Stimulated activated naive CD8-positive, alpha-beta T cell treated with anti-CD3 and anti-CD28 coated beads, Interleukin-15, amount 100 ng/mL, for 72 hours (primary cell): ENCODE measurements around the gene KIAA1958.

Experiments used
- ATAC-seq: fragments of 150-1000 bp; cut with Tn5 transposase; 2 replicates; pipeline ENCODE4 v1.10.0; 2021; ENCODE audit warnings: mild to moderate bottlenecking, moderate library complexity
- DNase-seq, 2 donors: peaks; one replicate each; pipeline ENCODE4 v3.0.0; 2021 to 2022
- H3K27ac Mint-ChIP-seq, 2 donors: one replicate each; pipeline ENCODE4 v1.8.0; 2022; ENCODE audit warnings: mild to moderate bottlenecking in 2 of 2, mixed read lengths in 2 of 2, moderate library complexity in 2 of 2
- H3K27me3 Mint-ChIP-seq: one replicate; pipeline ENCODE4 v1.8.0; 2022; ENCODE audit warnings: mixed read lengths
- H3K4me1 Mint-ChIP-seq: one replicate; pipeline ENCODE4 v1.8.0; 2022; ENCODE audit warnings: mild to moderate bottlenecking, mixed read lengths
- H3K4me3 Mint-ChIP-seq, 2 donors: one replicate each; pipeline ENCODE4 v1.8.0; 2022; ENCODE audit warnings: mild to moderate bottlenecking in 2 of 2, mixed read lengths in 2 of 2, moderate library complexity in 1 of 2
- H3K9me3 Mint-ChIP-seq, 2 donors: one replicate each; pipeline ENCODE4 v1.8.0; 2022; ENCODE audit warnings: mixed read lengths in 2 of 2

The KIAA1958 gene

DNA sequence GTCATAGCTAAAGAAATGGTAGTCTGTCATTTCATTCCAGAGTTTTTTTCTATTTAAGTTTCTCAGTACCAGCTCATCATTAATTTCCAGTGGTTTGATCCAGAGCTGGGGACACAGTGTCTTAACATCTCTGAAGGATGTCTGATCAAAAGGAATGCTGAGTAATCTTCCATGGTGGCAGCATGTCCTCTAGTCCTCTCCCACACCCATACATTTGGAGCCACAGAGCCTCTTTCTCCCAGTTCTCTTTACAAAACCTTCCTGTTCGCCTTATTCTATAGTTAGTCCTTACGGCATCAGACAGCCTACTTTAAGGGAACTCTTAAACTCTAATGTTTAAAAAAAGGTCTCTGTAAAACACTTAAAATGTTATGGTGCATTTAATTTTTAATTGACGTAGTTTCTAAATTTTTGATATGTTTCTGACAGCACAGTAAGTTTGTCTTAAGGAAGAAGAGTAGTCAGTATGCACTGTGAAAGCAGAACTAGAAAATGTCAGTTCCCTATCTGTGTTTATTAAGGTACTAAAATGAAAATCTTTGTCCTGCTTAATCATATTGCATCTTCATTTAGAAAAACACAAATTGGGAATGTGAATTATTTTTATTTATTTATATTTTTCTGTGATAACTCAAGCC lies 134.5 kb downstream of the KIAA1958 start:
- ATAC-seq (no peak), DNase-seq (no peak)
- no peaks in the 10 kb centered on the region for H3K27me3 Mint-ChIP-seq
- H3K27ac Mint-ChIP-seq, result no peak overlapping the region
- no peak overlapping the region for H3K4me3 Mint-ChIP-seq
- no peaks in the 10 kb centered on the region for H3K4me1 Mint-ChIP-seq
- H3K9me3 Mint-ChIP-seq, result no peaks in the 10 kb centered on the region

DNA sequence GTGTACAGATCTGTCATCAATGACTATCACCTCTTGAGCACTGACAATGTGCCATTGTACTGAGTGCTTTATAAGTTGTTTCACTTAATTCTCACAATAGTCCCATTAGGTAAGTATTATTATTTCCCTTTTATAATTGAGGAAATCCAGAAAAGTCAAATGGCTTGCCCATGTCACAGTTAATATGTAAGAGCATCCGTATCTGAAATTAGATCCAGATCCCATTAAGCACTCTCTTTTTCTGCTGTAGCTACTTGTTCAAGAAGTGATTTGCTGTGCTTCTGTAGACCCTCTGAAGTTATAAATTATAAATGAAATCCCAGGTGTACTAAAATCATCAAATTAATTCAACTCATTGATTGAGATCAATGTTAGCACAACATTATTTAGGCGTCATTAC lies 136.6 kb downstream of the KIAA1958 start:
- ATAC-seq (no peak), DNase-seq (no peak)
- Mint-ChIP-seq H3K4me3 (no peak overlapping the region), H3K4me1 (no peaks in the 10 kb centered on the region), H3K27ac (no peak overlapping the region), H3K27me3 (no peaks in the 10 kb centered on the region), H3K9me3 (no peaks in the 10 kb centered on the region)

DNA sequence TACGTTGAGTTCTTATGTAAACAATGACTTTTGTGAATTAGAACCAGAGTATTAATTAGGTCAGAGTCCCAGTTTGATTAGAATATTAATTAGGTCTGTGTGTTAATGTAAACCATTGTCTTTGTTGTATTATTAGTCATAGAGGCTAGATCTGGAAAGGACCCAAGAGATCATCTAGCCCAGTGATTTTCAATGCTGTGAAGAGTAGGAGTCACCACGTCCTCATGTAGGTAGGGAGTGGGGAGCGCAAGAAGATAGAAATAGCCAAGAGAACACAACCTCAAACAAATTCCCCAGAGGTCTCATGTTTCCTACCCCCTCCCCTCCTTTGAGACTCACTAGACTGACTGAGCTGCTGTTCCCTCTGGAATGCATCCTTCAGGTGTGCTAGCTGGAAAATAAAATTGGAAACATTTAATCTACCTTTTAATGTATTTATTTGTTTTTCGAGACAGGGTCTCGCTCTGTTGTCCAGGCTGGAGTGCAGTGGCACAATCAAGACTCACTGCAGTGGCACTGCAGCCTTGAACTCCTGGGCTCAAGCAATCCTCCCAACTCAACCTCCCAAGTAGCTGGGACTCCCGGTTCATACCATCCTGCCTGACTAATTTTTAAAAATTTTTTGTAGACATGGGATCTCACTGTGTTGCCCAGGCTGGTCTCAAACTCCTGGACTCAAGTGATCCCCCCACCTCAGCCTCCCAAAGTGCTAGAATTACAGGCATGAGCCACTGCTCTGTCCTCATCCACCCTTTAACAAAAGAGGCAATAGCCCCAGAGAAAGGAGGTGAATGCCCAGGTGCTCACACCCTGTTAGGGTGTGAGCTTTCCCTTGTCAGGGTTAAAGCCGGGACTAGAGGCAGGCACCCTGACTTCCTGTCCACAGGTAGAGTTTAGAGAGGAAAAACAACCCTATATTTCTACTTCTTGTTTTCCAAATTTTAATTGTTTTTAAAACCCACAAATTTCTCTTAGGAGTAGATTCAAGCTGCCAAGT lies 138.4 kb downstream of the KIAA1958 start:
- no peak overlapping the region for H3K4me3 Mint-ChIP-seq
- DNase-seq (no peak), ATAC-seq (no peak)
- H3K27me3 Mint-ChIP-seq, result no peaks in the 10 kb centered on the region
- H3K9me3 Mint-ChIP-seq, result no peaks in the 10 kb centered on the region
- no peaks in the 10 kb centered on the region for H3K4me1 Mint-ChIP-seq
- H3K27ac Mint-ChIP-seq, result no peak overlapping the region

- Mint-ChIP-seq H3K27ac (no peak overlapping the region), H3K27me3 (no peaks in the 10 kb centered on the region), H3K4me1 (no peaks in the 10 kb centered on the region), H3K9me3 (no peaks in the 10 kb centered on the region), H3K4me3 (no peak overlapping the region)
- no peak for DNase-seq
- no peak for ATAC-seq
These were observed 143.3 kb downstream of the KIAA1958 start for GRCh38 chr9:112629671-112630485.

GRCh38 chr9:112631313-112632070 lies 144.9 kb downstream of the KIAA1958 start:
- no peak for ATAC-seq
- H3K27me3 Mint-ChIP-seq, result no peaks in the 10 kb centered on the region
- no peak overlapping the region for H3K27ac Mint-ChIP-seq
- no peak overlapping the region for H3K4me3 Mint-ChIP-seq
- H3K9me3 Mint-ChIP-seq, result no peaks in the 10 kb centered on the region
- no peak for DNase-seq
- H3K4me1 Mint-ChIP-seq, result no peaks in the 10 kb centered on the region

DNA sequence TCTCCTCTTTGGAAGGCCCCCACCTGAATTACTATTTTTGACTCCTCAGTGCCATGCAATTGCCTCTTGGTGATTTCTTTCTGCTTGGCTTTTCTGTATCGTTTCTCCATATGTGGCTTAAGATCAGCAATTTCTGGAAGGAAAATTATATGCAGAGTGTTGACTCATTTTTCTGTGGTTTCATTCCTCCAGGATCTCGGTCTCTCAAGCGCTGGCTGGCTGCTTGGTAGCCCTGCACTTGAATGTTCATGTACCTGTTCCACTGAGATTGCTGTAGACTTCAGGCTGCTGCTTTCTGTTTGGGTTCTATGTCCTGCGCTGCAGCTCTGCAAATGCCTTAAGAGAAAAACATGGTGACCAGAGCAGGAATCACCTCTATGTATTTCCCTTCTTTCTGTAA lies 153.7 kb downstream of the KIAA1958 start:
- ATAC-seq (no peak), DNase-seq (no peak)
- Mint-ChIP-seq H3K4me1 (no peaks in the 10 kb centered on the region), H3K9me3 (peaks cover 12 to 19% of the 10 kb centered on the region in 2 donors), H3K27ac (no peak overlapping the region), H3K27me3 (no peaks in the 10 kb centered on the region), H3K4me3 (no peak overlapping the region)

DNA sequence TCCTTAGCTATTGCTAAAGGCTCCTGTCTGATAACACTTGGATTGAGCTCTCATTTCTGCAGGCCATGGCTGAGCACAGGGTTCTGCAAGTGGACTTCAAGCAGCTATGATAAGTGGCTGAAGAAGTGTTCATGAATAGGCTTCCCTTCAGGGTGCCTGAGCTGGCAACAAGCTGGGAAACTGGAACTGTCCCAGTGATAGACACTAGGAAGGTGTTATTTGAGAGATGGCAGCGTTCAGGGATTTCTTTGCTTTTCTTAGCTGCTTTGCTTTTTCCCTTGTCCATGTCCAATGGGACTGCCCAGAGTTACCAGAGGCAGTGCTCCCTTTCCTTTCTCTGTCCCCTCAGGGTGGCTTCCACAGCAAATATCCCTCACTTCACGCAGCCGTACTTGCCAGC lies 155.5 kb downstream of the KIAA1958 start:
- no peak overlapping the region for H3K4me3 Mint-ChIP-seq
- H3K27me3 Mint-ChIP-seq, result no peaks in the 10 kb centered on the region
- no peak overlapping the region for H3K27ac Mint-ChIP-seq
- ATAC-seq (no peak), DNase-seq (no peak)
- peaks cover 23 to 30% of the 10 kb centered on the region in 2 donors for H3K9me3 Mint-ChIP-seq
- H3K4me1 Mint-ChIP-seq, result no peaks in the 10 kb centered on the region

DNA sequence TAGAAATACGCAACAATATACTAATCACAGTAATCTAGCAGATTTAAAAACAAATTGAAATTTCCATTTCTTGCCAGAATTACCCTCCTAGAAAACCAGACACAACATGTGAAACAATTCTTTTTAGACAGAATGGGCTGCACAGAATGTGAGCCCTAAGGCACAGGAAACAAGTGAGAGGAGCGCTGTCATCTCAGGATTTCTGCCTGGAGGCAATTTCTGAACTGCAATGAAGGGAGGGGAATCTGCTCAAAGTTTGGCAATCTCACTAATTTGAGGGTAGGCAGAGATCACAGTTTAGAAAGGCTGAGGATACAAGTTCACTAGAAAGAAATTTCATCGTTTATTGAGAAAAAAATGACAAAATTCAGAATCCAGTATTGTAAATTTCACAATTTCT lies 161.0 kb downstream of the KIAA1958 start:
- no peaks in the 10 kb centered on the region for H3K27me3 Mint-ChIP-seq
- no peak overlapping the region for H3K4me3 Mint-ChIP-seq
- no peaks in the 10 kb centered on the region for H3K4me1 Mint-ChIP-seq
- H3K27ac Mint-ChIP-seq, result no peak overlapping the region
- DNase-seq, result no peak
- no peak for ATAC-seq
- H3K9me3 Mint-ChIP-seq, result peaks cover 21 to 44% of the 10 kb centered on the region in 2 donors

- H3K4me3 Mint-ChIP-seq, result no peak overlapping the region
- no peak overlapping the region for H3K27ac Mint-ChIP-seq
- no peak for DNase-seq
- no peak for ATAC-seq
- H3K9me3 Mint-ChIP-seq, result peaks cover 18 to 40% of the 10 kb centered on the region in 2 donors
- no peaks in the 10 kb centered on the region for H3K4me1 Mint-ChIP-seq
- no peaks in the 10 kb centered on the region for H3K27me3 Mint-ChIP-seq
These were observed 162.0 kb downstream of the KIAA1958 start for GRCh38 chr9:112648624-112649023.

DNA sequence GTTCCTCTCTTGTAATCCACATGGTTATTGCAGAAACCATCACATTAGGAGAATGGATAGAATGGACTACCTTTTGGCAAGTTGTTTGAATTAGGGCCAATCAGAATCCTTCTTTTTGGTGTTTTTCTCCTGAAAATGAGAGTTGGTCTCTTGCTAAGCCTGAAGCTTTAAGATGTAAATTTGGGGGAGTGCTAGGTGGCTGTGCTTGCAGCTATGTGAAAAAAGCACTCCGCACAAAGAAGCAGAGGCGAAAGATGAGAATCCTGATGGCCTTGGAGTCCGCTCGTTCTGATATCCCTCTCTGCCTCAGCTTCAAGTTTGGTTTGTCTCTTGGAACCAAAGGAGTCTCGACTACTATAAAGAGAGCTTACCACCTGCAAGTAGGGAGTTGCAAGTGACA lies 167.7 kb downstream of the KIAA1958 start:
- no peaks in the 10 kb centered on the region for H3K27me3 Mint-ChIP-seq
- H3K4me3 Mint-ChIP-seq, result no peak overlapping the region
- peak overlapping the region in 1 of 2 donors; percentile 34 for H3K27ac Mint-ChIP-seq
- DNase-seq (no peak), ATAC-seq (no peak)
- H3K4me1 Mint-ChIP-seq, result no peaks in the 10 kb centered on the region
- peaks cover 0 to 4% of the 10 kb centered on the region in 2 donors for H3K9me3 Mint-ChIP-seq

DNA sequence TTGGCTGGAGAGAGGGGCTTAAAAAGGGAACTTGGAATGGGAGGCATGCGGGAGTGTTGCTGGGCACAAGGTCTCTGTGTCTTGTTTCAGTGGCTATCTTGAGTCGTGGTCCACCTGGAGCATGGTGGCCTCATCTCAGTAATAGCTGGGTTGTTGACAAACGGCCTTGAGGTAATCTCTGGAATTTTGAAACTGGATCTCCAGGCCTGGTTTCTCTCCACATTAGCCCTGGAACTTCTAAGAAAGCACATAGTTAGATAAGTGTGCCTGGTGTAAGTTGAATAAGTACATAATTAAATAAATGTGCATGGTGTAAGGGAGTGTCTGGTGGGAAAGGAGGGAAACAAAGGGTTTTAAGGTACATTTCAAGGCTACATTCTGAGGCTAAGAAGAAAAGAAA lies 169.0 kb downstream of the KIAA1958 start:
- Mint-ChIP-seq H3K9me3 (no peaks in the 10 kb centered on the region), H3K27ac (no peak overlapping the region), H3K4me1 (no peaks in the 10 kb centered on the region), H3K4me3 (no peak overlapping the region), H3K27me3 (no peaks in the 10 kb centered on the region)
- ATAC-seq, result no peak
- no peak for DNase-seq

- Mint-ChIP-seq H3K4me3 (no peak overlapping the region), H3K9me3 (no peaks in the 10 kb centered on the region), H3K27ac (no peak overlapping the region), H3K4me1 (no peaks in the 10 kb centered on the region), H3K27me3 (no peaks in the 10 kb centered on the region)
- no peak for ATAC-seq
- no peak for DNase-seq
These were observed 173.3 kb downstream of the KIAA1958 start for GRCh38 chr9:112659906-112660305.

DNA sequence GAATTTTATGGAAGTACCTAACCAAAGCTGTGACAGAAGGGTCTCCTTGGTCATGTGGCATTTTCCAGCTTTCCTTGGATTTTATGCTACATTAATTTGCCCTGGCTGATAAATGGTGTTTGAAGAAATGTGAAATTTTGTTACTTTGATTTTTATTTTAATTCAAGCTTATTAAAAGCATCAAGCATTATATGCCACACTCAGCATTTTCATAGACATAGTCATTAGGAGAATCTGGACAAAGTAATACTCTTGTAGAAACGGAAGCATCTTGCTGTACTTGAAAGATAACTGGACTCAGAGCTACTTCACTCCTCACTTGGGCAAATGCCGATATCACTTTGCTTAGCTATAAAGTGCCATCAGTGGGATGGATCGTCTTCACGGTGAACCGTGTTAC lies 177.1 kb downstream of the KIAA1958 start:
- H3K9me3 Mint-ChIP-seq, result no peaks in the 10 kb centered on the region
- DNase-seq (no peak), ATAC-seq (no peak)
- H3K27me3 Mint-ChIP-seq, result no peaks in the 10 kb centered on the region
- H3K27ac Mint-ChIP-seq, result no peak overlapping the region
- no peaks in the 10 kb centered on the region for H3K4me1 Mint-ChIP-seq
- no peak overlapping the region for H3K4me3 Mint-ChIP-seq

DNA sequence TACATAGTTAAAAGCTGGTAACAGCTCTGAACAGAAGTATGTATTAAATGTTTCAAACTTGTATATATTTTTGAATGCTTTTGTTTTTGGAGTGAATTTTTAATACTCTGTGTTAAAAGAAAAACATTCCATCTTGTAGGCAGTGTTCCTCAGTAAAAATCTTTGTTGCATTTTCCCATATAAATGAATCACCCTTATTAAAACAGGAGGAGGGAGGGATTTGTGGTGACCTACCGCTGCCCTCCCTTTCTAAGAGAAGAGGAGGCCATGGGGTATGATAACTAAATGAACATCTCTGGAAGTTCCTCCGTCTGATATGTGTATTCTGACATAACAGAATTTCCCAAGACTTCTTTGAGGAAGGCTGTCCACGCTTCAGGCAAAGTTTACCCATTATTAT lies 177.9 kb downstream of the KIAA1958 start:
- Mint-ChIP-seq H3K27ac (no peak overlapping the region), H3K9me3 (no peaks in the 10 kb centered on the region), H3K4me1 (no peaks in the 10 kb centered on the region), H3K27me3 (no peaks in the 10 kb centered on the region), H3K4me3 (no peak overlapping the region)
- ATAC-seq (no peak), DNase-seq (no peak)

DNA sequence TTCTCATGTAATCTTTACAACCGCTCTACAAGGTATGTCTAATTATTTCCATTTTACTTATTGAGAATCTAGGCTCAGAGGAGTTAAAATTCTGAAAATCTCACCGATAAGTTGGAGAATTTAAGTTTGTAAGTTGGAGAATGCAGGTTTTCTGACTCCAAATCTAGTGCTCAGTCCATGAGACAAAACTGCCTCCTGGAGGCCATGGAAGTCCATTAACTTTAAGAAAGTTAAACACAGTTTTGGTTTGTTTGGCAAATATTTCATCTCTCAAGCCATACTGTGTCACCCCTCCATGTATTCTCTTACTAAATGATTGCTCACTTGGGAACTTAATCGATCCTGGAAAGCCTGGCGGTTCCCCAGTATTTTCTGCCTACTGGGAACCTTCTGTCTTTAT lies 178.7 kb downstream of the KIAA1958 start:
- Mint-ChIP-seq H3K4me1 (no peaks in the 10 kb centered on the region), H3K27me3 (no peaks in the 10 kb centered on the region), H3K9me3 (no peaks in the 10 kb centered on the region), H3K27ac (no peak overlapping the region), H3K4me3 (no peak overlapping the region)
- no peak for ATAC-seq
- DNase-seq, result no peak
